GM10248 (cell line): ENCODE measurements around the gene MED16.
"Not testable (repeated sequence)": the region's sequence is repeated elsewhere in the genome, so short reads cannot be mapped to it uniquely, and the experiment has no call there.

Experiments used
- CTCF ChIA-PET: fragments of 300-600 bp; sonication (Branson Sonifier 250); formaldehyde crosslinking; extraction: SDS; loops from one replicate; lab custom pipeline; 2021; ENCODE audit warnings: antibody characterized with exemption; lab: Yijun Ruan, JAX
- POLR2A ChIA-PET: fragments of 350-650 bp; sonication (Branson Sonifier 250); formaldehyde crosslinking; extraction: SDS; loops from one replicate; lab custom pipeline; 2020; ENCODE audit warnings: antibody characterized with exemption; lab: Yijun Ruan, JAX
- DNase-seq: peaks from one replicate; pipeline ENCODE4 v3.0.0; 2012; ENCODE audit errors: extremely low spot score
- TF ChIP-seq, protein P1 (sequence below): IDR thresholded peaks from 2 replicates; pipeline ENCODE4 v1.5.1; 2012; ENCODE audit warnings: mild to moderate bottlenecking, low read depth; ENCODE audit errors: extremely low read depth, missing control alignments, control extremely low read depth

The MED16 gene

DNA sequence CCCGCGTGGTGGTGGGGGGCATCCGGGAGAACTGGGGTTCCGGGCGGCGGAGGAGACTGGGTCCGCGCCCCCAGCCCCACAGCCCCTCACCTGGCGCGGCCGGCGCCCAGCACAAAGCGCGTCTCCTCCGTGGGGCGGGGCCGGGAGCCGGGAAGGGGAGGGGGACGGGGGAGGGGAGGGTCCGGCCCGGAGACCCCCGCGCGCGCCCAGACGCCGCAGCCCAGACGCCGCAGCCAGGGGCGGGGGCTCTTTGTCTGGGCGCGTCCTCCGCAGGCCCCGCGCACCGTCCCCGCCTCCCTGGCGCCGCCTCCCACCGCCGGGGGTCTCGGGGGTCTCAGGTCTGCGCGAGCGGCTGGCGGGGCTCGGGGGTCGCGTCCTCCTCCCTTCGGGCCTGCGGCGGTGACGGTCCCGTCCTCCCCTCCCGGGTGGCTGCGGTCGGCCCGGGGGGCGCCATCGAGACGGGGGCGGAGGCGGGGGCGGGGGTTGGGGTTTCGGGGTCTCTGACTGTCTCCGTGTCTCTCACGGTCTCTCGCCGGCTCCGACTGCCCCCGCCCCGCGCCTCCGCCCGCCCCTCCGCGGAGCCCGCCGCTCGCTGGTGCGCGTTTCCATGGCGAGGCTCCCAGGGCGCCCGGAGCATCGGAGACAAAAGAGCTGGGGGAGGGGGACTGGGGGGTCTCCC is 71.0 kb downstream of the MED16 start, which contains the start of gene PLPPR3:
Gene PLPPR3 (minus strand): TSS at position 131 of the 679 bp plus-strand sequence. CDS start 396 bp downstream, outside the sequence.
- no peak for DNase-seq
- POLR2A ChIA-PET, result no interaction called here

DNA sequence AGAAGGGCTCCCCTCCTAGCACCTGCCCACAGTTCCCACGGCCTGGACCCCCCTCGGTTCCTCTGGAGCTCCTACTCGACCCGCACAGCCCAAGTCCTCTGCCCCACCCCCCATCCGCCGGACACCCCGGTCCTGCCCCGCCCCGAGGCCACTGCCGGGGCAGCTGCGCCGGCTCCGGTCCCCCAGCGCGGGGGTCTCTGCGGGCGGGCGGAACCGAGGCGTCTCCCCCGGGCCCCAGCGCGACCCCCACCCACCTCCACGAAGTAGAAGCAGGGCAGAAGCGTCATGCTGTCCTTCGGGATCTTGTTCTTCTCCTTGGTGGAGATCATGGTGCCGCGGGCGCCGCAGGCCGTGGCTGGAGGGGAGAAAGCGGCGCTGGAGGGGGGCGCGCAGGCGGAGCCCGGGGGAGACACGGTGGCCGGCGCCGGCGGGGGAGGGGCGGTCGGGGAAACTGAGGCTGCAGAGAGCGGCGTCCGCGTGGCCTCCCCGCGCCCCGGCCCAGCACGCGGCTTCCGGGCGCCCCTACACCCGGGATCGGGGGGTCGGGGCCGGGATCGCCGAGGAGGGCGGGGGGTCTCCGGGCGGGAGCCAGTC is 71.7 kb downstream of the MED16 start:
- ChIA-PET CTCF (no interaction called here), POLR2A (interaction anchor here (0.6 kb wide), 1 partner anchor 121 kb away, joined by 3 read pairs; no protein-coding TSS in a partner anchor)
- no peak for DNase-seq
- TF ChIP-seq, protein P1, sequence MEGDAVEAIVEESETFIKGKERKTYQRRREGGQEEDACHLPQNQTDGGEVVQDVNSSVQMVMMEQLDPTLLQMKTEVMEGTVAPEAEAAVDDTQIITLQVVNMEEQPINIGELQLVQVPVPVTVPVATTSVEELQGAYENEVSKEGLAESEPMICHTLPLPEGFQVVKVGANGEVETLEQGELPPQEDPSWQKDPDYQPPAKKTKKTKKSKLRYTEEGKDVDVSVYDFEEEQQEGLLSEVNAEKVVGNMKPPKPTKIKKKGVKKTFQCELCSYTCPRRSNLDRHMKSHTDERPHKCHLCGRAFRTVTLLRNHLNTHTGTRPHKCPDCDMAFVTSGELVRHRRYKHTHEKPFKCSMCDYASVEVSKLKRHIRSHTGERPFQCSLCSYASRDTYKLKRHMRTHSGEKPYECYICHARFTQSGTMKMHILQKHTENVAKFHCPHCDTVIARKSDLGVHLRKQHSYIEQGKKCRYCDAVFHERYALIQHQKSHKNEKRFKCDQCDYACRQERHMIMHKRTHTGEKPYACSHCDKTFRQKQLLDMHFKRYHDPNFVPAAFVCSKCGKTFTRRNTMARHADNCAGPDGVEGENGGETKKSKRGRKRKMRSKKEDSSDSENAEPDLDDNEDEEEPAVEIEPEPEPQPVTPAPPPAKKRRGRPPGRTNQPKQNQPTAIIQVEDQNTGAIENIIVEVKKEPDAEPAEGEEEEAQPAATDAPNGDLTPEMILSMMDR, result no peak

More for the DNA sequence above, 71.0 kb downstream of the MED16 start, which contains the start of gene PLPPR3:
- CTCF ChIA-PET, result no interaction called here
- TF ChIP-seq, protein P1, result no peak

DNA sequence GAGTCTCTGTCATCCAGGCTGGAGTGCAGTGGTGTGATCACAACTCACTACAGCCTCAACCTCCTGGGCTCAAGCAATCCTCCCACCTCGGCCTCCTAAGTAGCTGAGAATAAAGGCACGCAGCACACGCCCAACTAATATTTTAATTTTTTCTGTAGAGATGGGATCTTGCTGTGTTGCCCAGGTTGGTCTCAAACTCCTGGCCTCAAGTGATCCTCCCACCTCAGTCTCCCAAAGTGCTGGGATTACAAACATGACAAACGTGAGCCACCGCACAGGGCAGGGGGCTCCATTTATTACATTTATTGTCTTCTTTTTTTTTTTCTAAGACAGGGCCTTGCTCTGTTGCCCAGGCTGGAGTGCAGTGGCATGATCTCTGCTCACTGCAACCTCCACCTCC is 72.8 kb downstream of the MED16 start:
- POLR2A ChIA-PET, result interaction anchor here (1.3 kb wide), 1 partner anchor 10 kb away, joined by 3 read pairs; no protein-coding TSS in a partner anchor
- DNase-seq, CTCF ChIA-PET: not testable (repeated sequence)
